Measurements from ENCODE around the gene GPRC5C.
A peak's percentile ranks its signal among the peaks of the same experiment; 100 is the strongest.

Gene GPRC5C

GRCh38 chr17:74453665-74454196, 21.8 kb downstream of the GPRC5C start:
- TF ChIP-seq CTCF (IDR thresholded peaks at IDR 0.05; ENCODE audit: poor library complexity, severe bottlenecking) = no peak
- DNase-seq (ENCODE audit: low spot score) (no peak), ATAC-seq (ENCODE audit: low read depth) (peak; percentile 96)
- H3K9me3 ChIP-seq (ENCODE audit: severe bottlenecking) = no peaks in the 10 kb centered on the region
- H3K4me3 ChIP-seq (ENCODE audit: severe bottlenecking) = peak overlapping the region; percentile 25
- peaks cover 4% of the 10 kb centered on the region for H3K27me3 ChIP-seq (ENCODE audit: insufficient read depth, poor library complexity, severe bottlenecking)
- no peaks in the 10 kb centered on the region for H3K36me3 ChIP-seq (ENCODE audit: low read depth)
- no peaks in the 10 kb centered on the region for H3K4me1 ChIP-seq (ENCODE audit: insufficient read depth, poor library complexity, severe bottlenecking)
- H3K27ac ChIP-seq (ENCODE audit: poor library complexity, severe bottlenecking) = no peak overlapping the region

GRCh38 chr17:74454197-74455024, 22.5 kb downstream of the GPRC5C start:
- no peak for TF ChIP-seq CTCF (IDR thresholded peaks at IDR 0.05; ENCODE audit: poor library complexity, severe bottlenecking)
- Histone ChIP-seq H3K9me3 (ENCODE audit: severe bottlenecking) (no peaks in the 10 kb centered on the region), H3K4me3 (ENCODE audit: severe bottlenecking) (peak overlapping the region; percentile 25), H3K27me3 (ENCODE audit: insufficient read depth, poor library complexity, severe bottlenecking) (peaks cover 4% of the 10 kb centered on the region), H3K27ac (ENCODE audit: poor library complexity, severe bottlenecking) (no peak overlapping the region), H3K36me3 (ENCODE audit: low read depth) (no peaks in the 10 kb centered on the region), H3K4me1 (ENCODE audit: insufficient read depth, poor library complexity, severe bottlenecking) (no peaks in the 10 kb centered on the region)
- peak; percentile 36 for ATAC-seq (ENCODE audit: low read depth)
- no peak for DNase-seq (ENCODE audit: low spot score)

- Histone ChIP-seq H3K27me3 (ENCODE audit: insufficient read depth, poor library complexity, severe bottlenecking) (peaks cover 4% of the 10 kb centered on the region), H3K27ac (ENCODE audit: poor library complexity, severe bottlenecking) (no peak overlapping the region)
- DNase-seq (ENCODE audit: low spot score) = no peak
Measured at GRCh38 chr17:74455025-74455545, 23.2 kb downstream of the GPRC5C start.

GRCh38 chr17:74455821-74456220, 23.9 kb downstream of the GPRC5C start:
- ATAC-seq (ENCODE audit: low read depth) (no peak), DNase-seq (ENCODE audit: low spot score) (no peak)
- no peak for TF ChIP-seq CTCF (IDR thresholded peaks at IDR 0.05; ENCODE audit: poor library complexity, severe bottlenecking)
- Histone ChIP-seq H3K36me3 (ENCODE audit: low read depth) (no peaks in the 10 kb centered on the region), H3K9me3 (ENCODE audit: severe bottlenecking) (no peaks in the 10 kb centered on the region), H3K4me3 (ENCODE audit: severe bottlenecking) (no peak overlapping the region), H3K4me1 (ENCODE audit: insufficient read depth, poor library complexity, severe bottlenecking) (no peaks in the 10 kb centered on the region), H3K27me3 (ENCODE audit: insufficient read depth, poor library complexity, severe bottlenecking) (peaks cover 4% of the 10 kb centered on the region), H3K27ac (ENCODE audit: poor library complexity, severe bottlenecking) (no peak overlapping the region)

More at GRCh38 chr17:74455025-74455545, 23.2 kb downstream of the GPRC5C start:
- H3K9me3 ChIP-seq (ENCODE audit: severe bottlenecking) = no peaks in the 10 kb centered on the region
- H3K4me1 ChIP-seq (ENCODE audit: insufficient read depth, poor library complexity, severe bottlenecking) = no peaks in the 10 kb centered on the region
- H3K4me3 ChIP-seq (ENCODE audit: severe bottlenecking) = no peak overlapping the region
- ATAC-seq (ENCODE audit: low read depth) = no peak
- TF ChIP-seq CTCF (IDR thresholded peaks at IDR 0.05; ENCODE audit: poor library complexity, severe bottlenecking) = no peak
- no peaks in the 10 kb centered on the region for H3K36me3 ChIP-seq (ENCODE audit: low read depth)

All from RWPE2 (cell line).